ENCODE data around the gene MVB12B.

The MVB12B gene

DNA sequence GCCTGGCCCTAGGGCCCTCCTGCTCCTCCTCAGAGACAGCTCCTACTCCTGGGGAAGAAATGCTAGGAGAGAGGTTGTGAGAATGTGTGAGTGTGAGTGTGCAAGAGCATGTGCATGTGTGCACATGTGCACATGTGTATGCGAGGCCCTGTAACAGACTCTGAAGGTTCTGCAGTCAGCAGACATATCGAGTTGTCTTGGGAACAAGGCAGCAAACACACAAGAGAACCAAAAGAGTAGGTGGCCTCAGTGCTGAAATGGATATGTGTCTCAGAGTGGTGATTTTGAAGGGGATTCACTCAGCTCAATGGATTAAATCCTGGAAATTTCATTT lies 50.5 kb downstream of the MVB12B start:
- Histone ChIP-seq H4K20me1 (peaks cover 0 to 12% (median 0%) of the 10 kb centered on the region in 11 experiments; a peak in 3 of 22 replicates), H3K27ac (no peak overlapping the region), H3K36me3 (no peaks in the 10 kb centered on the region), H3K4me1 (peaks cover 36 to 53% (median 43%) of the 10 kb centered on the region in 10 experiments), H3K9me3 (replicated peaks in 1 of 11) (no peaks in the 10 kb centered on the region), H3K4me2 (peak overlapping the region in 1 of 11 experiments; percentile 84; a peak in 2 of 22 replicates), H3K4me3 (no peak overlapping the region), H3K9ac (no peak overlapping the region), H3K27me3 (no peaks in the 10 kb centered on the region)
- no peak for TF ChIP-seq Cebpa-rat (IDR thresholded peaks at IDR 0.05)

DNA sequence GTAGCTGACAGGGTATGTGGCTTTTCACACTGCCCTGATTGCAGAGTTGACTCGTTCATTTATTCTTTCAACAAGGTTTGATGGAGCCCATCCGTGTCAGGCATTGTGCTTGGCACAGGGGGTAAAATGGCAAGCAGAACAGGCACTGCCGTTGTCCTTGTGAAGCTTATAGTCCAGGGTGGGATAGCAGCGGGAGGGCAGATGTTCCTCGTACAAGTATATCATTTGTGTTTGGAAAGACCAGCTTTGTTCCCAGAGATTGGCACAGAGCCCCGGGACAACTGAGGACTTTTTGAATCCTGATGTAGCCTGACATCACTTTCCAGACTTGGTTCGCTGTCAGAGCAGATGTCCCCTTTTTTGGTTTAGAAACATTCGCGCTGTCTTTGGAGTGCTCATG lies 50.9 kb downstream of the MVB12B start:
- Histone ChIP-seq H4K20me1 (peaks cover 0 to 12% (median 0%) of the 10 kb centered on the region in 11 experiments; a peak in 3 of 22 replicates), H3K9me3 (replicated peaks in 1 of 11) (no peaks in the 10 kb centered on the region), H3K4me2 (no peak overlapping the region), H3K4me1 (peaks cover 36 to 50% (median 41%) of the 10 kb centered on the region in 10 experiments), H3K27me3 (no peaks in the 10 kb centered on the region), H3K4me3 (no peak overlapping the region), H3K9ac (no peak overlapping the region), H3K27ac (no peak overlapping the region), H3K36me3 (no peaks in the 10 kb centered on the region)
- TF ChIP-seq Cebpa-rat (IDR thresholded peaks at IDR 0.05), result no peak

DNA sequence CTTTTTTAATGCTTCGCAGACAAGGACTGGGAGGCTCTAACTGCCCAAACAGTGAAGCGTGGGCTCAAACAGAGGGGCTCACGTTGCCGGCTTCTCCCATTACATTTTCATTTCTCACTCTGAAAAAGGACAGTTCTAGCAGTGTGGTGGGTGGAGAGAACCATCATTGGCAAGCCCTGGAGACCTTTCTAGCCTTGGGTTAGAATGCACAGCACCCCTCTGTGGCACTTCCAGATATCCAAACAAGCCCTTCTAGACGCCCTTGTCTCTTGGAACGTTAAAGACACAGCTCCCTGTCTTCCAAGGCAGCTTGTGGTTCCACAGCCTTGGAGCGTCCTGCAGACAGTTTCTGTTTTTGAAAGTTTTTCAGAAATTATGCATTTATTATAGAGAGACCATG lies 52.1 kb downstream of the MVB12B start:
- H3K9me3 ChIP-seq (replicated peaks in 1 of 11), result no peaks in the 10 kb centered on the region
- H3K36me3 ChIP-seq, result no peaks in the 10 kb centered on the region
- H3K9ac ChIP-seq, result no peak overlapping the region
- no peak overlapping the region for H3K4me2 ChIP-seq
- peaks cover 0 to 12% (median 0%) of the 10 kb centered on the region in 11 experiments; a peak in 3 of 22 replicates for H4K20me1 ChIP-seq
- H3K4me1 ChIP-seq, result peaks cover 28 to 60% (median 33%) of the 10 kb centered on the region in 10 experiments
- H3K27ac ChIP-seq, result no peak overlapping the region
- H3K27me3 ChIP-seq, result no peaks in the 10 kb centered on the region
- TF ChIP-seq Cebpa-rat (IDR thresholded peaks at IDR 0.05), result no peak
- no peak overlapping the region for H3K4me3 ChIP-seq

DNA sequence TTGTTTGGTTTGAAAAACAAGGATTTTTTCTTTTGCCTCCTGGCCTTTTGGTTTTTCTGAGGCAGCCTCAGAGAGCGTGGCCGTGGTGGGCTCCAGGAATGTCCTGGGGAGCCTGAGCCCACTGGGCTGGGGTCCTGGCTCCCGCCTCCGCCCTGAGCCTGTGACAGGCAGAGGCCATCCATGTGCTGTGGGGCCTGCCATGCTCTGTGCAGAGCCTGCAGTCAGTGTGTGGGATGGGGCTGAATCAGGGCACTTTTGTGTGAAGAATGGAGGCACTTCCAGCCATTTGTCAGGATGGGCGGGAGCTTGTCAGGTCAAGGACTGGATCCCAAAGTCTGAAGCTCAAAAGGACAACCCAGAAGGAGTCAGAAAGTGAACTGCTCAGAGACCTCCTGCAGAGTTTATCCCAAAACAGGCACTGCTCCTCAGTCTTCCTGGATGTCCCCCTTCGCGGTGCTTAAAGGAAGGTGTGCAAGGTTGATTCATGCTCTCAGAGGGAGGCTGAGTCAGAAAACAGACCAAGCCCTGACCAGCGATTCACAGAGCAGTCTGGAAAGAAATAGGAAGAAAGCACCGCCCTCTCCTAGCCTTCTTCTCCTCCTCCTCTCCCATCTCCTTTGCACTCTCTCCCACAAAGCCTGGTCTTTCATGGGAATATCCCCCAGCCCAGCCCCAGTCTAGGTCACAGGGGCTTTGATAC lies 53.2 kb downstream of the MVB12B start:
- Histone ChIP-seq H3K9ac (no peak overlapping the region; a peak in 2 of 22 replicates), H4K20me1 (peaks cover 0 to 12% (median 0%) of the 10 kb centered on the region in 11 experiments; a peak in 2 of 22 replicates), H3K9me3 (replicated peaks in 1 of 11) (no peaks in the 10 kb centered on the region), H3K27me3 (no peaks in the 10 kb centered on the region), H3K36me3 (no peaks in the 10 kb centered on the region), H3K27ac (no peak overlapping the region), H3K4me2 (peak overlapping the region in 1 of 11 experiments; percentile 2; a peak in 2 of 22 replicates), H3K4me1 (peaks cover 19 to 59% (median 23%) of the 10 kb centered on the region in 10 experiments), H3K4me3 (no peak overlapping the region)
- no peak for TF ChIP-seq Cebpa-rat (IDR thresholded peaks at IDR 0.05)

DNA sequence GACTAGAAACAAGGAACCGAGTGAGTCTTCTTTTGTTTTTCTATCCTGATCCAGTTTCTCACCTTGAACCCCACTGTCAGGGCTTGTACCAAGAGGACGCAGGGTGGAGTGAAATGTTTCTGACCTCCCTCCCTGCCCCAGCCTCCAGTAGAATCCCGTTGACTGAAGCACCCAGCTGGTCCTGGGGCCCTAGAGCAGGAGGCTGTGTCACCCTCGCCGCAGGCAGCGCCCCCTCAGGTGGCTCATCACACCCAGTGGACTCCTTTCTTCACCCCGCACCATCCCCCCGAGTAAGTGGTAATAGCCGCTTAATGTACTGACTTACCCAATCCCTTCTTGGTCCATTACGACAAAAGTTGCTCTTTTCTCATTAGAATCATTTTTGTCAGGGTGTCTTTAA lies 53.8 kb downstream of the MVB12B start:
- Histone ChIP-seq H3K4me1 (peaks cover 13 to 53% (median 16%) of the 10 kb centered on the region in 10 experiments), H3K9ac (no peak overlapping the region), H3K4me3 (no peak overlapping the region), H3K27ac (no peak overlapping the region), H3K27me3 (no peaks in the 10 kb centered on the region), H3K4me2 (no peak overlapping the region), H3K36me3 (no peaks in the 10 kb centered on the region), H3K9me3 (replicated peaks in 1 of 11) (no peaks in the 10 kb centered on the region), H4K20me1 (peaks cover 0 to 12% (median 0%) of the 10 kb centered on the region in 11 experiments; a peak in 2 of 22 replicates)
- no peak for TF ChIP-seq Cebpa-rat (IDR thresholded peaks at IDR 0.05)

DNA sequence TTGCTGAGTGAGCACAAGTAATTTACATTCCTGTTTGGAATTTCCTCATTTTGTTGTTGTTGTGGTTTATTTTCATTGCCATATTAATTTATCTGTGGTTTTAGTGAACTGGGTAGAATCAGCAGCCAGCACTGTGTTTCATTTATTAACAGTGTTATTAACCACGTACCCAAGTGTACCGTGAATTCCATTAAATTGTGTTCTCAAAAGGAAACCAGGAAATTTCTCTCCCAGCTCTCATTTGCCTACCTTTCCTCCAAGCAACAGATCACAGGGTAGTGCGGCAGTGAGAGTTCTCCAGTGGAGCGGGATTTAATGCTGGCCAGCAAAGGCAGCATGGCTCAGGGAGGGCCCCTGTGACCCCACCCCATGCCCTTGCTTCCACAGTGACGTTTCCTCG lies 54.6 kb downstream of the MVB12B start:
- TF ChIP-seq Cebpa-rat (IDR thresholded peaks at IDR 0.05), result no peak
- Histone ChIP-seq H3K4me1 (peaks cover 5 to 45% (median 9%) of the 10 kb centered on the region in 10 experiments), H4K20me1 (peaks cover 0 to 12% (median 0%) of the 10 kb centered on the region in 11 experiments; a peak in 2 of 22 replicates), H3K27ac (no peak overlapping the region), H3K9me3 (replicated peaks in 1 of 11) (no peaks in the 10 kb centered on the region), H3K4me2 (0 out of 22 replicates have a peak overlapping the region, but pooled peaks of 1 of the 11 experiments have one; percentile 18), H3K36me3 (no peaks in the 10 kb centered on the region), H3K27me3 (no peaks in the 10 kb centered on the region), H3K4me3 (no peak overlapping the region), H3K9ac (no peak overlapping the region)

DNA sequence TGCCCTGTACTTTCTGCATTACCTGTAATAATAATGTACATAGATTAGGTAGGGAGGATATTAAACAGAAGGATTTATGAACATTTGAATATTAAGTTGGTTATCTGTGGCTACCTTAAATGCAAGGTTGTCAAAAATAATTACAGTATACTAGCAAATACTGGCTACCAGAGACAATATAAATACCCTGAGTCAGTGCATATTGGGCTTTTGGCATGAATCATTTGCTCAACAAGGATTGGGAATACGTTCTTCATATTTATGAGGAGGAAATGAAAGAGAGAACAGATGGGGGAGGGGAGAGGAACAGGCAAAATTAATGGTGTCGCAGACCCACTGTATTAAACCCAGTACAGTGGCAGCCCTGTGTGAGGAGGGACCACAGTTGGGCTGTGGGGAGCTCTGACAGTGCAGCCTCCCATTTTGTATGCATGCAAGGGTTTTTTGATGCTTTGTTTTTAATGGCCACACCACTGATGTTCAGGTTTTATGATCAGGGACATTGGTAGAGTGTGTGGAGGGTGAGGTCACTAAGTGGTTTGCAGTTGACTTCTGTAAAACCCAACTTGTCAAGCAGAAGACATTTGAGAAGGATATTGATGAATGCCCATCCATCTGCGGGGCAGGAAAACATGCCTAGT lies 56.9 kb downstream of the MVB12B start:
- no peak overlapping the region for H3K4me3 ChIP-seq
- H3K4me1 ChIP-seq, result peaks cover 0 to 43% (median 0%) of the 10 kb centered on the region in 10 experiments; a peak in 8 of 20 replicates
- H3K36me3 ChIP-seq, result peaks cover 0 to 6% (median 0%) of the 10 kb centered on the region in 11 experiments; a peak in 2 of 22 replicates
- H3K27me3 ChIP-seq, result no peaks in the 10 kb centered on the region
- H3K27ac ChIP-seq, result no peak overlapping the region
- H3K9ac ChIP-seq, result no peak overlapping the region
- TF ChIP-seq Cebpa-rat (IDR thresholded peaks at IDR 0.05), result no peak
- peak overlapping the region in 4 of 11 experiments; percentile 25 to 64 (median 43); a peak in 7 of 22 replicates for H3K4me2 ChIP-seq
- H4K20me1 ChIP-seq, result peaks cover 0 to 8% (median 0%) of the 10 kb centered on the region in 11 experiments; a peak in 1 of 22 replicates
- no peaks in the 10 kb centered on the region for H3K9me3 ChIP-seq (replicated peaks in 1 of 11)

DNA sequence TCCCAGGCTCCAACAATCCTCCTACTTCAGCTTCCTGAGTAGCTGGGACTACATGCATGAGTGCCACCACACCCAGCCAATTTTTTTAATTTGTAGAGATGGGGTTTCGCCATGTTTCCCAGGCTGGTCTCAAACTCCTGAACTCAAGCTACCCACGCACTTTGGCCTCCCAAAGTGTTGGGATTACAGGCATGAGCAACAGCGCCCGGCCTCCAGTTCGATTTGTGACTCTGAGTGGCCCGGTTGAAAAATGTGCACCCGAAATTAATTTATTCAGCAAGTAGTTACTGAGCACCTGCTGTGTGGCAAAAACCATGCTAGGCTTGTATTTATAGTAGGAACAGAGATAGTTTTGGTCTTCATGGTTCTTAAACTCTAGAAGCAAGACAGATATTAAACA lies 58.3 kb downstream of the MVB12B start:
- no peak for TF ChIP-seq Cebpa-rat (IDR thresholded peaks at IDR 0.05)
- H3K9me3 ChIP-seq (replicated peaks in 1 of 11), result no peaks in the 10 kb centered on the region
- H3K36me3 ChIP-seq, result peaks cover 0 to 6% (median 0%) of the 10 kb centered on the region in 11 experiments; a peak in 2 of 22 replicates
- peaks cover 0 to 43% (median 10%) of the 10 kb centered on the region in 10 experiments; a peak in 15 of 20 replicates for H3K4me1 ChIP-seq
- H4K20me1 ChIP-seq, result 0 out of 22 replicates have a peak, but pooled peaks cover 0 to 1% (median 0%) of the 10 kb centered on the region in 11 experiments
- no peak overlapping the region for H3K27ac ChIP-seq
- no peaks in the 10 kb centered on the region for H3K27me3 ChIP-seq
- H3K4me3 ChIP-seq, result no peak overlapping the region
- no peak overlapping the region for H3K4me2 ChIP-seq
- no peak overlapping the region for H3K9ac ChIP-seq

DNA sequence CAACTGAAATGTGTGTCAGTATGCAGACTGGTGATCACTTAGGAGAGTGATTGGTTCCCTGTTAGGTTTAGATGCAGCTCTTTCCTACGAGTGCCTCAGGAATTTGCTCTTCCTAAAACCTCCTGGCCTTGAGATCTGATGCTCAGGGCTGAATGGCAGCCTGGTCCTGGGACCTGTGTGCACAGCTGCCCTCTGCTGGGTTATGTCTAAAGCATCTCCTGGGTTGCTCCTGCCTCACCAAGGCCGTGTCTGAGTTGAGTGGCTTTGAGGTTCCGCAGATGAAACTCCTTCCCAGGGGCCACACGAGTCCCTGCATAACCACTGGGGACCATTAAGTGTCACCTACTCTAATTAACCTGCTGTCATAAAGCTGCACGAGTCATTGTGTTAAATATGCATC lies 59.5 kb downstream of the MVB12B start:
- no peak overlapping the region for H3K4me3 ChIP-seq
- H3K27ac ChIP-seq, result no peak overlapping the region
- peaks cover 0 to 44% (median 22%) of the 10 kb centered on the region in 10 experiments; a peak in 16 of 20 replicates for H3K4me1 ChIP-seq
- peaks cover 0 to 6% (median 0%) of the 10 kb centered on the region in 11 experiments; a peak in 2 of 22 replicates for H3K36me3 ChIP-seq
- no peak overlapping the region for H3K4me2 ChIP-seq
- no peak overlapping the region for H3K9ac ChIP-seq
- no peaks in the 10 kb centered on the region for H3K9me3 ChIP-seq (replicated peaks in 1 of 11)
- no peak for TF ChIP-seq Cebpa-rat (IDR thresholded peaks at IDR 0.05)
- H4K20me1 ChIP-seq, result no peaks in the 10 kb centered on the region
- no peaks in the 10 kb centered on the region for H3K27me3 ChIP-seq
